GM21360 (cell line): ENCODE data around the gene ASB14.

Experiments
- ATAC-seq: cut with Tn5 transposase; IDR thresholded peaks from one replicate; pipeline ENCODE4 v1.9.1; 2021; ENCODE audit warnings: mild to moderate bottlenecking, moderate library complexity; ENCODE audit not compliant: unreplicated experiment

The ASB14 gene

DNA sequence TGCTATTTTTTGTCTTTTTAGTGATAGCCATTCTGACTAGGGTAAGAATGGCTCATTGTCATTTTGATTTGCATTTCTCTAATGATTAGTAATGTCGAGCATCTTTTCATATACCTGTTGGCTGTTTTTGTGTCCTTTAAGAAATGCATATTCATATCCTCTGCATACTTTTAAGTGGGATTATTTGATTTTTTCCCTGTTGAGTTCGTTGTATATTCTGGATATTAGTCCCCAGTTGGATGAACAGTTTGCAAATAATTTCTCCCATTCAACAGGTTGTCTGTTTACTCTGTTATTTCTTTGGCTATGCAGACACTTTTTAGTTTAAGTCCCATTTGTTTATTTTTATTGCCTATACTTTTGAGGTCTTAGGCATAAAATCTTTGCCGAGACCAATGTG lies 30.6 kb downstream of the ASB14 start:
- no peak for ATAC-seq

DNA sequence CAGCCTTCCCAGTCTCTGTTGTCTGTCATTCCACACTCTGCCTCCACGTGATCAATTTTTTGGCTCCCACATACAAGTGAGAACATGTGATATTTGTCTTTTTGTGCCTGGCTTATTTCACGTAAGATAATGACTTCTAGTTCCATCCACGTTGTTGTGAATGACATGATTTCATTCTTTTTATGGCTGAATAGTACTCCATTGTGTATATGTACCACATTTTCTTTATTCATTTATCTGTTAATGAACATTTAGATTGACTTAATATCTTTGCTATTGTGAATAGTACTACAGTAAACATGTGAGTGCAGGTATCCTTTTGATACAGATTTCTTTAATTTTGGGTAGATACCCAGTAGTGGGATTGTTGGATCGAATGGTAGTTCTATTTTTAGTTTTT lies 31.4 kb downstream of the ASB14 start:
- ATAC-seq = no peak

DNA sequence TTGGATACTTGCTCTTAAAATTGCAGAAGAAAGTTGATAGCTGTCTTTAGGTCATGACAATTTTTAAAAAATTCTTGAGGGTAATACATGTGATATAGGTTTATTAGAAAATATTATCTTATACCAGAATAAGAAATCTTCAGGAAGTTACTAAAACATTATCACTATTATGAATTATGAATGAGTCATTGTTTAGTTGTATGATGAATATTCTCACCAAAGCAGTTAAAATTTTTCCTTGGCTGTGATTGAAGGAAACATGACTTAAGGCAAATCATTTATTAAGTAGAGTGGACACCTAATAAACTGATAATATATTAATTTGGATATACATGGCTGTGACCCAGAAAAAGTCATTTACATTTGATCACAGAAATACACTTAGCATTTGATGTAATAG lies 34.8 kb downstream of the ASB14 start:
- no peak for ATAC-seq

DNA sequence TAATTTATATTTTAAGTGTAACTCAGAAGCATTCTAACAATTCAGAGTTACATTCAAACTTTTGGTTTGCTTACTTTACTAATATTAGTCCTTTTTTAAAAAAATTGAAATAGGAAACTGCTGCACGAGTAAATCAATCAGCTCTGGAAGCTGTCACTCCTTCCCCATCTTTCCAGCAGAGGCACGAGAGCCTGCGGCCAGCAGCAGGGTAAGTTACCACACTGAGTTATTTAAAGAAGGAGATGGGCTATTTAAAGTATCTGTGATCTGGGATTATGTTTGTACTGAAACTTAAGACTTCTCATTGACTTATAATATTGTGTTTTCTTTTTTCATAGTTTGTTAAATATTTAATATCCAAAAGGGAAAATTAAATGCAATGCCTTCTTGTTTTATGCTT lies 35.6 kb downstream of the ASB14 start:
- no peak for ATAC-seq

DNA sequence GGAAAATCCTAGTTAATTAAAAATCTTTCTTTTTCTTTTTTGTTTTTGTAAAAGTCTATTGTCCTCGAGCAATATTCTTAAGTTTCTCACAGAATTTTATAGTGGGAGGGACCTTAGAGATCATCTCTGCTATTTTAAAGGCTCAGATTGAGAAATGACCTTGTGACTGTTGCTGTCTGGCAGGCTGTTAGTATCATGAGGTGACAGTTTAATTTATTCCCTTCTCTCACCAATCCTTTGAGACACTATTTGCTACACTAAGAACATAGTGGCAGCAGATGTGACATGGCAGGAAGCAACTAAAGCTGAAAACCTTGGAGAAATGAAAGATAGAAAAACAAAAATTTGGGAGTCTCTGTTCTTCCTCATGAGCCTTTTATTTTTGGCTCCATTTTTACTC lies 40.1 kb downstream of the ASB14 start:
- no peak for ATAC-seq

DNA sequence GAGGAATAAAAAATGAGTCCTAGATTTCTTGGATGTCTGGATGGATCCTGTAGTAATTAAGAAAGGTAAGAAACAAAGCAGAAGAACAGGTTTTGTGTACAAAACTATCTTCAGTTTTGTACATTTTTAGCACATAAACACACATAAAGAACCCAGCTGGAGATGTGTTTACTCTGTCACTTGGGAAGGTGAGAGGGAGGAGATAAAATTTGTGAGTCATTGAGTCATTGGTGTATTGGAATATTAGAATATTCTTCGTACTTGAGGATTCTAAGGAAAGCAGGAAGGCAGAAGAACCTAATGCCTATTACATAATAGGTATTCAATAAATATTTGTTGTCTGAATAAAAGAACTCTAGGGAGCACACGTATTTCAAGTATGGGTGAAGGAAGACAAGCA lies 47.5 kb downstream of the ASB14 start:
- no peak for ATAC-seq

DNA sequence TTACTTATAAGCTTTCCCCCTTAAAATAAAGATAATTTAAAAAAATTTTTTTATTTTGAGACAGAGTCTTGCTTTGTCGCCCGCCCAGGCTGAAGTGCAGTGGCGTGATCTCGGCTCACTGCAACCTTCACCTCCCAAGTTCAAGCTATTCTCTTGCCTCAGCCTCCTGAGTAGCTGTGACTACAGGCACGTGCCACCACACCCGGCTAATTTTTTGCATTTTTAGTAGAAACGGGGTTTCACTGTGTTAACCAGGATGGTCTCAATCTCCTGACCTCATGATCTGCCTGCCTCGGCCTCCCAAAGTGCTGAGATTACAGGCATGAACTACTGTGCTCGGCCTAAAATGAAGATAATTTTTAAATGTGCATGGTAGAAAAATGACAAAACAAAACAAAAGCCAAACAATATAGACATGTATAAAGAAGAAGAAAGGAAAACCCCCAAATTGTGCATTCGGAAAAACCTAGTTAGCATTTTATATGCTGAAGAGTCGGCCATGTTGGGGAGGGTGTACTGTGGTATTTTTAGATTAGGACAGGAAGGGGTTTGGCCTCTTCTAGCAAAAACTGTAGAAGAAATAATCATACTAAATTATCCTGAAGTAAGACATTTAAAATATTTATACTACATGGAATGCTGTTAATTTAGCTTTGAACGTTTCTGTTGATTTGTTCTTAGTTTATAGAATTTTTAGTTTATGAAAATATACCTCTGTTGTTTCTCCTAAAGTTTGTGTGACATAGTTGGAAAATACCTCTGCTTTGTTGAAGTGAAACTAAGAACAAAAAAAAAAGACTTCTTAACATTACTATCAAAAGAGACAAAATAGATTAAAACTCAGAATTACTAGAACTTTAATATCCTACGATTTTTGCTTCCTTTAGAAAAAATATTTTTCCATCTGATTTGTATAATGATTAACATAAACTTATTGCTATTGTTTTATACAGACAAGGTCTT lies 57.6 kb downstream of the ASB14 start:
- peak; percentile 60 for ATAC-seq

DNA sequence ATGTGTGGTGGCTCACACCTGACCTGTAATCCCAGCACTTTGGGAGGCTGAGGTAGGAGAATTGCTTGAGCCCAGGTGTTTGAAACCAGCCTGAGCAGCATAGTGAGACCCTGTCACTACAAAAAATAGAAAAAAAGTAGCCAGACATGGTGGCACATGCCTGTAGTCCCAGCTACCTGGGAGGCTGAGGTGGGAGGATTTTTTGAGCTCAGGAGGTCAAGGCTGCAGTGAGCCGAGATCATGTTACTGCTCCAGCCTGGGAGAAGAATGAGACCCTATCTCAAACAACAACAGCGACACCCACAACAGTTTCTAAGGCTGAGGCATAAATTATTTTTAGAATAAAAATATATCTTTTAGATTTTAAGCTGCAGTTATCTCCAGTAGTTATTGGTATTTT lies 58.7 kb downstream of the ASB14 start:
- no peak for ATAC-seq

DNA sequence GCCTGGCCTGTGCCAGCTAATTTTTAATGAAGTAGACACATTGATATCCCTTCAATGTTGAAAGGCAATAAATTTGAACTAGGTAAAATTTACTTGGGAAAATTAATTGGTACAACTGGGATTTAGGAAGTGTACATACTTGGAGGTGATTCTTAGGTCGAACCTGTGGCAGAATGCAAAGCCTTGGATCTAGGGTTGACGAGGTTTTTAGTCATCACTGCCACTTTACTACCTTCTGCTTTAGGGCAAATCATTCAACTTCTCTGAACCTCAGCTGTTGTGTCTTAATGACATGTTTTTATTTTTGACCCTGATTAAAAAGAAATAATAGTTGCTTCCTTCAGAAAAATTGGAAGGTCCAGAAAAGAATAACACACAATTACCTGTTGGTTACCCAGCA lies 62.5 kb downstream of the ASB14 start:
- no peak for ATAC-seq

DNA sequence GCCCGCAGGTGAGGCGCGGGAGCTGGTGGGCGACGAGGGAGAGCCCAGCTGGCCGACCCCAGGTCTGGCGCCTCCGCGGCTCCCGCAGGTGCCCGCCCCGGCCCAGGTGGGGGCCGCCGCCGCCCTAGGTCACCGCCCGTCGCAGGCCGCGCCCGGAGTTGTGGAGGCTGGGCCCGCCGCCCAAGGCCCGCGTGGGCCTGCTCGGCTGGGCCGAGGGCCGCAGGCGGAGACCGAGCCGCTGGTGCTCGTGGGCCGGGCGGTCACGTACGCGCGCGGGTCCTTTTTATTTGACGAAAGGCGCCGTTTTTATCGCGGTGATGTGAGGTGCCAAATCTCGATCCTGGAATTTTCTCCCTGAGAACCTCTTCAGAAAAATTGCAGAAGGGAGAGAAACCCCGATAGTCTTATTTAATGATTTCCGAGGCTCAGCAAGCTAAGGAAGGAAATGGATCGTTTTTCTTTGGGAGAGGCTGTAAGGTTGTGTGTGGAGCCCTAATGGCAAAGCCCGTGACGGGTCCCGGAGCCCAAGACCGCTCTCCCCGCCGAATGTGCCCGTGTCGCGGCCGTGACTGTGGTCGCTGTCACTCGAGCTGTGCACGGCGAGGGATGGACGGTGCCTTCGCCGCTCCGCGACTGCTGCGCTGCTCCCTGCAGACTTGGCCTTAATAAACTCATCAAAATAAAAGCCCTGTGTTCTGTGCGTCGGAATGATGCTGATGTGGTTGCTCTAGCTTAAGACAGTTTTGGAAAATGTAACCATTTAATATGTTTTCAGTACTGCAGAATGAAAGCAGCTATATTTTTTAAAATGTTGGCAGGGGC lies 64.3 kb downstream of the ASB14 start:
- peak; percentile 33 for ATAC-seq

DNA sequence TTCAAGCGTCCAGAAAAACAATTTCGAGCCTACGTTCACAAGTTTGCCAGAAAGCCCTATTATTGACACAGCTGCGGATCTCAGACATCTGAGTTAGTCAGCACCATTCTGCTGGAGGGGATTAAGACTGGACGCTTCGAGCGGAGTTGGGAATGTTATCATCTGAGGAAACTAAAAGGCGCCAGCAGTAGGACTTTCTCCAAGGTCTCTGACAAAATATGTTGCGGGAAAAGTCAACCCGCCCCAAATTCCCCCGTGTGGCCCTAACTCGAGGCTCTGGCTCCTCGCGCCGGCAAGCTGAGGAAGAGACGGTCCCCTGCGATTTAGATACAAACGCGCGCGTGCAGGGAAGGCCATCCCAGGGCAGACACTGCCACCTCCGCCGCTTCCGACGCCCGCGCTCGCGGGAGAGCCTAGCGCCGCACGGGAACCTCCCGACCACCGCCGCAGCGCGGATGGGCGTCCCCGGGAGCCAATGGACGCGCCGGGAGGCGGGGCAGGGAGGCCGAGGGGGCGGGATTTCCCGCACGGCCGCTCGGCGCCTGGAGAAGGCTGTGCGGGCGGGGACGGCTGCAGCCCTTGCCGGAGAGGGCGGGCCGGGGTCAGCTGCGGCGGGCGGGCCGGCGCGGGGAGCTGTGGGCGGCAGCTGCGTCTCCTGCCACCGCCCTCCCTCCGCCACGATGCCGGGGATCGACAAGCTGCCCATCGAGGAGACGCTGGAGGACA lies 65.1 kb downstream of the ASB14 start, which contains the start of gene APPL1:
APPL1 (plus strand) TSS at position 526 of the 726 bp plus-strand sequence; CDS start at position 681, 155 bp downstream.
- peak; percentile 86 for ATAC-seq

DNA sequence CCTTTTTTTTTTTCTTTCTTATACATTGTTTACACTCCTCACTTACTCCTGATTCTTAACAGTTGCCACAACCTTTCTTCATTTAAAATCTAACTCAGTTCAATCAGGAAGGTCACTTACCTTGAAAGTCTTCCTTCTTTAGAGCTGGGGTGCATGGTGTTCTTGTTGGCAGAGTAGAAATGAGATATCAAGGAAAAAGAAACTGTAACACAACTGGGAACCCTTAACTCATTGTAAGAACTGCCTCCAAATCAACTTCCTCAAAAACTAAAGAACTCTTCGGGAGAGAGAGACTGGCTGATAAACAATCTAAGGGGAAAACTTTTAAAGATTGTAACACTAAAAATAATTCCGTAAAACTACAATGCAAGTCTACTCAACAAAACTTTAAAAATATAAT lies 66.3 kb downstream of the ASB14 start:
- ATAC-seq = no peak

DNA sequence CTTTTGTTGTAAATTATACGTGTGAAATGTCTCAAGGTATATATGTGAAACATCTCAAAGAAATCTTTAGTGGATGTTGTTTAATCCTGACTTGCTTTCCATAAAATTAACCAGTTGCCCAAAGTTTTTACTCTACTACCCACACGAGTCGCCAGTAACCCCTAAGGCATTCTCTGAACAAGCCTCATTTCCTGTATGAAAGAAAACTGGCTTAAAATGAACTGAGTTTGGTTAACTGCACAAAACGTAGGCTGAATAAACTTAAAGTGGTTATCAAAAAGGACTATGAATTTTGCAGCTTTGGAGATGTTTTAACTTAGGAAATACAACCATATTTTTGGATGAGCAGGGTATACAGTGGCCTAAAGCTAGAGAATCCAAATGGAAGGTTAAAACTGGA lies 67.6 kb downstream of the ASB14 start:
- no peak for ATAC-seq

DNA sequence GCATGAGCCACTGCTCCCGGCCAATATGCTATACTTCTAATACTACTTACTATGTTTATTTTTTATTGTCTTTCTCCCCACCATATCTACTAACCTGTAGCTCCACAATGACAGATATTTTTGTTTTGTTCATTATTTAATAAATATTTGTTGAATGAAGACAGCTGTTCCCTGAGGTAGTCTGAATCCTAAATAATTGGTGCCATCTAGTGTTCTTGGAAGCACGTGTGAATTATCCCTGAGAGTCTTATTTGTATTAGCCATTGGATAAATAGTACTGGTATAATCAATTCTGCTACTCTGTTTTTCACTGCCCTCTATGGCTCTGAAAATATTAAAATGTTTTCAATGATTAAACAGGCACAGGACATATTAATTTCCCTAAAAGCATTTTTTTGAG lies 70.6 kb downstream of the ASB14 start:
- no peak for ATAC-seq
